Measurements from ENCODE around the gene ZNF48. TPM values are rescaled to one million over a fixed set of nuclear protein-coding genes. Genes with fewer than 3 reads are reported as not detected.

The ZNF48 gene
- polyA plus RNA-seq, 1 of the 3 experiments (the other 2 are of a cell fraction), result 8.8 TPM

DNA sequence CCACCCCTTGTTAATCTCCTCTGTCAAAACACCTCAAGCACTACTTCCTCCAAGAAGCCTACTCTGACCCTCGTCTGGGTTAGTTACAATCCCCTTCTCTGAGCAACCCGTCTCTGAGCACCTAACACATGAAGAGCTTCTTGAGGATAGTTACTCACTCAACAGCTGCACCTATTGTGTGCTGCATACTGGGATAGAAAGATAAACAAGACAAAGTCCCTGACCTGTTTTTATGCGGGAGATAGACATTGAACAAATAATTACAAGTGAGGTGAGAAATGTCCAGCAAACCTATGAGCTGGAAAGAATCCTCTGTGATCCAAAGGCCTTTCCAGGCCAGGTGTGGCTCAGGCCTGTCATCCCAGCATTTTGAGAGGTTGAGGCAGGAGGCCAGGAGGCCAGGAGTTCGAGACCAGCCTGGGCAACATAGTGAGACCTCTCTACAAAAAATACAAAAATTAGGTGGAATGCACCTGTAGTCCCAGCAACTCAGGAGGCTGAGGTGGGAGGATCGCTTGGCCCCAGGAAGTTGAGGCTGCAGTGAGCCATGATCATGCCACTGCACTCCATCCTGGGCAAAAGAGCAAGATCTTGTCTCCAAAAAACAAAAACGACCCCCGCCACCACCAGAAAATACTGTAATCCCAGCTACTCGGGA is 6.7 kb downstream of the ZNF48 start:
- Histone ChIP-seq H3K27me3 (ENCODE audit: insufficient read depth) (no peaks in the 10 kb centered on the region), H3K9me3 (no peaks in the 10 kb centered on the region), H2AFZ (ENCODE audit: low read depth) (no peak overlapping the region), H3K4me2 (no peak overlapping the region), H3K27ac (ENCODE audit: low read depth in 2 of 2, low read length in 1 of 2) (no peak overlapping the region), H3K9me2 (no peaks in the 10 kb centered on the region), H3K4me3 (ENCODE audit: low read depth in 2 of 2, low read length in 1 of 2) (no peak overlapping the region), H3K4me1 (ENCODE audit: control insufficient read depth in 1 of 2, insufficient read depth in 2 of 2, low read depth in 1 of 2, low read length in 1 of 2) (peaks cover 7 to 12% of the 10 kb centered on the region in 2 experiments; a peak in 1 of 4 replicates), H4K20me1 (ENCODE audit: insufficient read depth) (no peaks in the 10 kb centered on the region), H3F3A (replicated peaks; ENCODE audit: insufficient read depth) (peaks cover 29% of the 10 kb centered on the region), H3K36me3 (replicated peaks in 1 of 2; ENCODE audit: control insufficient read depth in 1 of 2, insufficient read depth in 2 of 2, low read length in 1 of 2) (peaks cover 5 to 18% of the 10 kb centered on the region in 2 experiments), H3K9ac (no peak overlapping the region), H3K79me2 (ENCODE audit: insufficient read depth) (peaks cover 12% of the 10 kb centered on the region; the same call in 1 of the 2 replicates)
- WGBS (ENCODE audit: low lambda C conversion rate), result 84% methylated on average over 8 of the region's 8 CpGs
- no peak for TF ChIP-seq SMC3 (IDR thresholded peaks at IDR 0.05; ENCODE audit: low read depth, low read length)
- no peak for TF ChIP-seq FOXM1 (IDR thresholded peaks at IDR 0.05; ENCODE audit: low read depth)
- TF ChIP-seq ELF1 (IDR thresholded peaks at IDR 0.05), result no peak
- TF ChIP-seq, protein P1, sequence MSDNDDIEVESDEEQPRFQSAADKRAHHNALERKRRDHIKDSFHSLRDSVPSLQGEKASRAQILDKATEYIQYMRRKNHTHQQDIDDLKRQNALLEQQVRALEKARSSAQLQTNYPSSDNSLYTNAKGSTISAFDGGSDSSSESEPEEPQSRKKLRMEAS (IDR thresholded peaks at IDR 0.05; ENCODE audit: low read depth), result no peak
- TF ChIP-seq YY1 (IDR thresholded peaks at IDR 0.05; ENCODE audit: low read depth), result no peak
- no peak for TF ChIP-seq CHD2 (IDR thresholded peaks at IDR 0.05; ENCODE audit: low read length, partially characterized antibody)
- no peak for TF ChIP-seq NFIC (IDR thresholded peaks at IDR 0.05; ENCODE audit: borderline replicate concordance)
- no peak for TF ChIP-seq GATA2 (CRISPR knock-in tag; IDR thresholded peaks at IDR 0.05)
- no peak for TF ChIP-seq TCF12 (IDR thresholded peaks at IDR 0.05)
- no peak for TF ChIP-seq SIN3A (IDR thresholded peaks at IDR 0.05; ENCODE audit: borderline replicate concordance, low read depth, low read length)
- no peak for TF ChIP-seq RAD21 (IDR thresholded peaks at IDR 0.05; ENCODE audit: low read length)
- no peak for TF ChIP-seq RXRA (IDR thresholded peaks at IDR 0.05; ENCODE audit: borderline replicate concordance, low read depth)
- TF ChIP-seq, protein P2, sequence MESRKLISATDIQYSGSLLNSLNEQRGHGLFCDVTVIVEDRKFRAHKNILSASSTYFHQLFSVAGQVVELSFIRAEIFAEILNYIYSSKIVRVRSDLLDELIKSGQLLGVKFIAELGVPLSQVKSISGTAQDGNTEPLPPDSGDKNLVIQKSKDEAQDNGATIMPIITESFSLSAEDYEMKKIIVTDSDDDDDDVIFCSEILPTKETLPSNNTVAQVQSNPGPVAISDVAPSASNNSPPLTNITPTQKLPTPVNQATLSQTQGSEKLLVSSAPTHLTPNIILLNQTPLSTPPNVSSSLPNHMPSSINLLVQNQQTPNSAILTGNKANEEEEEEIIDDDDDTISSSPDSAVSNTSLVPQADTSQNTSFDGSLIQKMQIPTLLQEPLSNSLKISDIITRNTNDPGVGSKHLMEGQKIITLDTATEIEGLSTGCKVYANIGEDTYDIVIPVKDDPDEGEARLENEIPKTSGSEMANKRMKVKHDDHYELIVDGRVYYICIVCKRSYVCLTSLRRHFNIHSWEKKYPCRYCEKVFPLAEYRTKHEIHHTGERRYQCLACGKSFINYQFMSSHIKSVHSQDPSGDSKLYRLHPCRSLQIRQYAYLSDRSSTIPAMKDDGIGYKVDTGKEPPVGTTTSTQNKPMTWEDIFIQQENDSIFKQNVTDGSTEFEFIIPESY (IDR thresholded peaks at IDR 0.05; ENCODE audit: borderline replicate concordance, low read depth), result no peak
- no peak for TF ChIP-seq TAF1 (IDR thresholded peaks at IDR 0.05; ENCODE audit: borderline replicate concordance, low read depth, low read length)
- ChIA-PET POLR2A (interaction anchor here (0.6 kb wide), 1 partner anchor 43 kb away, joined by 3 read pairs; no protein-coding TSS in a partner anchor), CTCF (interaction anchor here (1.2 kb wide), 1 partner anchor 25 kb away, joined by 3 read pairs; no protein-coding TSS in a partner anchor)
- no peak for DNase-seq

DNA sequence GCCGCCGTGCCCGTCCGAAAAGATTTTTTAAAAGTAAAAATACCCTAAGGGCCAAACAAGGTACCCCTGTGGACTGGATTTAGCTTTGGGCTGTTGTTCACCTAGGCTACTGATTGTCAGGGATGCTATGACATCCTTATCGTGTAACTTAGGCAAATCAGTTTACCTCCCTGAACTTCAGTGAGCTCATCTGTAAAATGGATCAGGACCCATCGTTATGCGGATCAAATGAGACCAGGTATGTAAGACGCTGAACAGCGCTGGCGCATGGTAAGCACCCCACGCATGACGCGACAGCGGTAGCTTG is 11.5 kb downstream of the ZNF48 start:
- Histone ChIP-seq H3K4me2 (peak overlapping the region; percentile 97), H3K4me1 (ENCODE audit: control insufficient read depth in 1 of 2, insufficient read depth in 2 of 2, low read depth in 1 of 2, low read length in 1 of 2) (peaks cover 6 to 15% of the 10 kb centered on the region in 2 experiments; a peak in 2 of 4 replicates), H3F3A (replicated peaks; ENCODE audit: insufficient read depth) (peaks cover 17% of the 10 kb centered on the region), H3K9me3 (no peaks in the 10 kb centered on the region), H3K79me2 (ENCODE audit: insufficient read depth) (peaks cover 25% of the 10 kb centered on the region), H3K36me3 (replicated peaks in 1 of 2; ENCODE audit: control insufficient read depth in 1 of 2, insufficient read depth in 2 of 2, low read length in 1 of 2) (peaks cover 2 to 4% of the 10 kb centered on the region in 2 experiments), H3K27ac (ENCODE audit: low read depth in 2 of 2, low read length in 1 of 2) (peak overlapping the region; percentile 67 to 73), H3K9me2 (no peaks in the 10 kb centered on the region), H4K20me1 (ENCODE audit: insufficient read depth) (no peaks in the 10 kb centered on the region), H3K27me3 (ENCODE audit: insufficient read depth) (no peaks in the 10 kb centered on the region), H3K4me3 (ENCODE audit: low read depth in 2 of 2, low read length in 1 of 2) (peak overlapping the region; percentile 69 to 99), H2AFZ (ENCODE audit: low read depth) (peak overlapping the region; percentile 68), H3K9ac (peak overlapping the region; percentile 93)
- TF ChIP-seq, protein P3, sequence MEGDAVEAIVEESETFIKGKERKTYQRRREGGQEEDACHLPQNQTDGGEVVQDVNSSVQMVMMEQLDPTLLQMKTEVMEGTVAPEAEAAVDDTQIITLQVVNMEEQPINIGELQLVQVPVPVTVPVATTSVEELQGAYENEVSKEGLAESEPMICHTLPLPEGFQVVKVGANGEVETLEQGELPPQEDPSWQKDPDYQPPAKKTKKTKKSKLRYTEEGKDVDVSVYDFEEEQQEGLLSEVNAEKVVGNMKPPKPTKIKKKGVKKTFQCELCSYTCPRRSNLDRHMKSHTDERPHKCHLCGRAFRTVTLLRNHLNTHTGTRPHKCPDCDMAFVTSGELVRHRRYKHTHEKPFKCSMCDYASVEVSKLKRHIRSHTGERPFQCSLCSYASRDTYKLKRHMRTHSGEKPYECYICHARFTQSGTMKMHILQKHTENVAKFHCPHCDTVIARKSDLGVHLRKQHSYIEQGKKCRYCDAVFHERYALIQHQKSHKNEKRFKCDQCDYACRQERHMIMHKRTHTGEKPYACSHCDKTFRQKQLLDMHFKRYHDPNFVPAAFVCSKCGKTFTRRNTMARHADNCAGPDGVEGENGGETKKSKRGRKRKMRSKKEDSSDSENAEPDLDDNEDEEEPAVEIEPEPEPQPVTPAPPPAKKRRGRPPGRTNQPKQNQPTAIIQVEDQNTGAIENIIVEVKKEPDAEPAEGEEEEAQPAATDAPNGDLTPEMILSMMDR (IDR thresholded peaks at IDR 0.05), result no peak
- TF ChIP-seq GATA2 (CRISPR knock-in tag; IDR thresholded peaks at IDR 0.05), result peak; percentile 52
- no peak for DNase-seq
- POLR2A ChIA-PET, result interaction anchor here (1.2 to 2.5 kb wide), 6 partner anchors 8 to 52 kb away, joined by 4 to 17 read pairs (median 8); partner anchors contain the start of genes CD2BP2, TBC1D10B and ZNF48
- WGBS (ENCODE audit: low lambda C conversion rate), result 58% methylated on average over 14 of the region's 14 CpGs
- CTCF ChIA-PET, result interaction anchor here (1.6 to 3.7 kb wide), 4 partner anchors 11 to 53 kb away, joined by 5 to 30 read pairs (median 18); partner anchors contain the start of genes CD2BP2 and ZNF48

Data from SK-N-SH (cell line).